Choroid plexus epithelial cell (primary cell): Measurements from ENCODE around the gene SKOR2.

Experiments
- DNase-seq: peaks from one replicate; pipeline ENCODE4 v3.0.0-alpha.2; 2010; ENCODE audit warnings: low read depth
- H3K4me3 ChIP-seq: 2 replicates; pipeline ENCODE4 v1.5.1; 2011; ENCODE audit warnings: low read depth, mild to moderate bottlenecking, control low read depth, low read length, moderate library complexity
- TF ChIP-seq, protein P1 (sequence below): conservative IDR thresholded peaks from 2 replicates; pipeline ENCODE4 v1.5.1; 2011; ENCODE audit warnings: low read depth, mild to moderate bottlenecking, control low read depth, inconsistent platforms, low read length, moderate library complexity

SKOR2 gene

DNA sequence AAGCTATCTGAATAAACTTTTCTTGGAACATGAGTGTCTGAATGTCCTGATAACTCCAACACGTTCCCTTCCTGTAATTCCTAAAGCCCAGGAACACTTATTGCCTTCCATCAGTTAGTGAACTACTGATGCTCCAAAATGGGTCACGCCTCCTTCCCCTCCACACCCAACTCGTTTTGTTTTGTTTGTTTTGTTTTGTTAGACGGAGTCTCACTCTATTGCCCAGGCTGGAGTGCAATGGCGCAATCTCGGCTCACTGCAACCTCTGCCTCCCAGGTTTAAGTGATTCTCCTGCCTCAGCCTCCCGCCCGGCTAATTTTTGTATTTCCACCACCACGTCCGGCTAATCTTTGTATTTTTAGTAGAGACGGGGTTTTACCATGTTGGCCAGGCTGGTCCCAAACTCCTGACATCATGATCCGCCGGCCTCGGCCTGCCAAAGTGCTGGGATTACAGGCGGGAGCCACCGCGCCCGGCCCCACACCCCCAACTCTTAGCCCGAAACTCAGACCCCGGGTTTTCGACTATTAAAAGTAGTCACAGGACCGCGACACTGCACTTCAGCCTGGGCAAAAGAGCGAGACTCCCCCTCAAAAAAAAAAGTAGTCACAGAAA is 76.1 kb downstream of the SKOR2 start:
- DNase-seq: peak; percentile 7
- TF ChIP-seq, protein P1, sequence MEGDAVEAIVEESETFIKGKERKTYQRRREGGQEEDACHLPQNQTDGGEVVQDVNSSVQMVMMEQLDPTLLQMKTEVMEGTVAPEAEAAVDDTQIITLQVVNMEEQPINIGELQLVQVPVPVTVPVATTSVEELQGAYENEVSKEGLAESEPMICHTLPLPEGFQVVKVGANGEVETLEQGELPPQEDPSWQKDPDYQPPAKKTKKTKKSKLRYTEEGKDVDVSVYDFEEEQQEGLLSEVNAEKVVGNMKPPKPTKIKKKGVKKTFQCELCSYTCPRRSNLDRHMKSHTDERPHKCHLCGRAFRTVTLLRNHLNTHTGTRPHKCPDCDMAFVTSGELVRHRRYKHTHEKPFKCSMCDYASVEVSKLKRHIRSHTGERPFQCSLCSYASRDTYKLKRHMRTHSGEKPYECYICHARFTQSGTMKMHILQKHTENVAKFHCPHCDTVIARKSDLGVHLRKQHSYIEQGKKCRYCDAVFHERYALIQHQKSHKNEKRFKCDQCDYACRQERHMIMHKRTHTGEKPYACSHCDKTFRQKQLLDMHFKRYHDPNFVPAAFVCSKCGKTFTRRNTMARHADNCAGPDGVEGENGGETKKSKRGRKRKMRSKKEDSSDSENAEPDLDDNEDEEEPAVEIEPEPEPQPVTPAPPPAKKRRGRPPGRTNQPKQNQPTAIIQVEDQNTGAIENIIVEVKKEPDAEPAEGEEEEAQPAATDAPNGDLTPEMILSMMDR: no peak
- H3K4me3 ChIP-seq: peak overlapping the region; percentile 94

DNA sequence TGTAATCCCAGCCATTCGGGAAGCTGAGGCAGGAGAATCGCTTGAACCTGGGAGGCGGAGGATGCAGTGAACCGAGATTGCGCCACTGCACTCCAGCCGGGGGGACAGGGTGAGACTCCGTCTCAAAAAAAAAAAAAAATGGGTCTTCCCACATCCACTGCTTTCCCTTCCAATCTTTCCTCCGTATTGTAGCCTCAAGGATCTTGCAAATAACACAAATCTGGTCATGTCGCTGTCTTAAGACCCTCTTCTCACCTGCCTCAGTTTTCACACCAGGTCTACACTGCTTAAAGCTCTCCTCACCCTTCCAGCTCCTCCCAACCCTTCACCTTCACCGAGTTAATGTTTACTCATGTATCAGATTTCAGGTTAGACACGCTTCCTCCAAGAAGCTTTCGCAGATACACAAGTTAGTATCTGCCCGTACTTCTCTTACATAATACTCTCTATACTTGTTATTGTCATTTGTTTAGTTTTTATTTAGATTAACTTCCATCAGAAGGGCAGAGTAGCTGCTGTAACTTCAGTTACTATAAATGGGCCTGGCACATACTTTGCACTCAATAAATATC is 76.8 kb downstream of the SKOR2 start:
- DNase-seq: peak; percentile 18
- TF ChIP-seq, protein P1: no peak
- H3K4me3 ChIP-seq: peak overlapping the region; percentile 94

- TF ChIP-seq, protein P1: no peak
- DNase-seq: no peak
- no peak overlapping the region for H3K4me3 ChIP-seq
Measured at GRCh38 chr18:47172476-47172875, 79.0 kb downstream of the SKOR2 start.

GRCh38 chr18:47168913-47169312 is 82.5 kb downstream of the SKOR2 start:
- no peak for DNase-seq
- H3K4me3 ChIP-seq: no peak overlapping the region
- TF ChIP-seq, protein P1: no peak

DNA sequence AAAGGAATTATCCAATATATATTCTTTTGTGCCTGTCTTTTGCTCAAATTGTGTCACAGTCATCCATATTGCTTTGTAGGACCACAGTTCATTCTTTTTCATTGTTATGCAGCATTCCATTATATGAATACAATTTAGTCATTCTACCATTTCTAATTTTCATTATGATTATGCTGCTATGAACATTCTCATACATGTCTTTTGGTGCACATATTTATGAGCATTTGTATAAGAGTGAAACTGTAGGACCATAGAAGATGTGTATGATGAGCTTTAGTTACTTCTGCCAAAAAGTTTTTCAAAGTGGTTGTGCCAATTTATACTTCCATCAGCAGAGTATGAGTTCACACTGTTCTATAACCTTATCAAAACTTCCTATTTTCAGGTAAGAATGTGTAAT is 83.0 kb downstream of the SKOR2 start:
- TF ChIP-seq, protein P1: no peak
- no peak for DNase-seq
- no peak overlapping the region for H3K4me3 ChIP-seq

DNA sequence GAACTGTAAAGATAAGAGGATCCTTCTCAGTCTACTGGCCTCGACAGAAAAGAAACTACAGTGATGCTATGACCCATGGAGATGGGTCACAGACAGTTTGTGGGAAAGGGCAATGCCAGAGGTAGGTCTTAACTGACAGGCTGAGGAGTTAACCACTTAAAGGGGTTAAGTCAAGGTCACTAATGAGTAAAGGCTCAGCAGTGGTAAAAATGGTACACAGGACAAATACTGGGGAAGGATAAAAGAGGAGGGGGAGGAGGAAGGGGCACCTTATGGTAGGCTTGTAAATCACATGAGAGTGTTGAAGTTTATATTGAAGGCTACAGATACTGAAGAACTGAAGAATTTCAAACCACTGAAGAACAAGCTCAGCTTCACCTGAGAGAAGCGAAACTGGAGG is 85.2 kb downstream of the SKOR2 start:
- TF ChIP-seq, protein P1: no peak
- no peak overlapping the region for H3K4me3 ChIP-seq

DNA sequence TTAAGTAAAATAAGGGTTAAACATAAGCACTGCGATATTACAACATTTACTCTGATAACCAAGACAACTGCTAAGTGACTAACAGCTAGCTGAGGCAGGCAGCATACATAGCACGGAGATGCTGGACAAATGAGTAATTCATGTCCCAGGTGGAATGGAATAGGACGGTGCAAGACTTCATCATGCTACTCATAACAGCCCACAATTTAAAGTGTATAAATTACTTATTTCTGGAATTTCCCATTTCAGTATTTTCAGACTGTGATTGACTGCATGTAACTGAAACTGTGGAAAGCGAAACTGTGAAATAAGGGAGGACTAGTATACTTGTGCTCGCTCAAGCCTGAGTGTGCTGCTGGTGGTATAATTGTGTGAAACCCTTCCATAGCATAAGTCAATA is 88.2 kb downstream of the SKOR2 start:
- peak; percentile 81 for DNase-seq
- TF ChIP-seq, protein P1: no peak
- H3K4me3 ChIP-seq: peak overlapping the region; percentile 18

More for the DNA sequence above, 85.2 kb downstream of the SKOR2 start:
- DNase-seq: peak; percentile 5
